ENCODE data around the gene SLC47A2. TPM values are rescaled to one million over a fixed set of nuclear protein-coding genes. Genes with fewer than 3 reads are reported as not detected.

Gene SLC47A2
- total and polyA plus RNA-seq, 12 donors: 0.21 TPM; not detected in 11

- no peak for ATAC-seq
- no peaks in the 10 kb centered on the region for H3K36me3 ChIP-seq
- no peaks in the 10 kb centered on the region for H3K9me3 ChIP-seq
- peaks cover 0 to 4% (median 0%) of the 10 kb centered on the region in 7 donors for H3K27me3 ChIP-seq
- intact Hi-C loops (cut with DNase I): loop anchor here in 2 of 10 donors (10.0 kb wide), 2 partner anchors 53 to 113 kb away; partner anchors contain the start of gene ALDH3A2 (in 1 of the 2)
- H3K4me1 ChIP-seq: peaks cover 0 to 16% (median 6%) of the 10 kb centered on the region in 9 donors
- DNase-seq: no peak
- H3K27ac ChIP-seq: no peak overlapping the region
- no peak for TF ChIP-seq CTCF (IDR thresholded peaks at IDR 0.05)
- 90 to 91% methylated on average over 12 of the region's 12 CpGs for WGBS, 2 donors
- no peak overlapping the region for H3K4me3 ChIP-seq
These were observed 41.3 kb upstream of the SLC47A2 start for GRCh38 chr17:19757536-19758180.

- H3K27ac ChIP-seq: no peak overlapping the region
- no peaks in the 10 kb centered on the region for H3K36me3 ChIP-seq
- ATAC-seq: no peak
- 29 to 33% methylated on average over 10 of the region's 10 CpGs for WGBS, 2 donors
- no peak for DNase-seq
- intact Hi-C loops (cut with DNase I): loop anchor here in 2 of 10 donors (10.0 kb wide), 2 partner anchors 52 to 112 kb away; partner anchors contain the start of gene ALDH3A2 (in 1 of the 2)
- H3K27me3 ChIP-seq: peaks cover 0 to 4% (median 0%) of the 10 kb centered on the region in 7 donors
- no peak for TF ChIP-seq CTCF (IDR thresholded peaks at IDR 0.05)
- no peaks in the 10 kb centered on the region for H3K9me3 ChIP-seq
- H3K4me3 ChIP-seq: no peak overlapping the region
- H3K4me1 ChIP-seq: peaks cover 0 to 15% (median 6%) of the 10 kb centered on the region in 9 donors
These were observed 40.2 kb upstream of the SLC47A2 start for GRCh38 chr17:19756546-19756945.

- H3K9me3 ChIP-seq: no peaks in the 10 kb centered on the region
- no peaks in the 10 kb centered on the region for H3K36me3 ChIP-seq
- peaks cover 0 to 4% (median 0%) of the 10 kb centered on the region in 7 donors for H3K27me3 ChIP-seq
- WGBS, 2 donors: 91 to 92% methylated on average over 11 of the region's 11 CpGs
- DNase-seq (no peak), ATAC-seq (no peak)
- intact Hi-C loops (cut with DNase I): loop anchor here in 2 of 10 donors (10.0 kb wide), 2 partner anchors 51 to 111 kb away; partner anchors contain the start of gene ALDH3A2 (in 1 of the 2)
- no peak overlapping the region for H3K4me3 ChIP-seq
- H3K27ac ChIP-seq: no peak overlapping the region
- peaks cover 0 to 15% (median 6%) of the 10 kb centered on the region in 9 donors for H3K4me1 ChIP-seq
- no peak for TF ChIP-seq CTCF (IDR thresholded peaks at IDR 0.05)
These were observed 39.6 kb upstream of the SLC47A2 start for GRCh38 chr17:19755821-19756510.

- H3K4me3 ChIP-seq: no peak overlapping the region
- no peak for DNase-seq
- peaks cover 0 to 4% (median 0%) of the 10 kb centered on the region in 7 donors for H3K27me3 ChIP-seq
- H3K27ac ChIP-seq: no peak overlapping the region
- H3K9me3 ChIP-seq: no peaks in the 10 kb centered on the region
- no peak for TF ChIP-seq CTCF (IDR thresholded peaks at IDR 0.05)
- WGBS, 2 donors: 80 to 88% methylated on average over 6 of the region's 6 CpGs
- no peaks in the 10 kb centered on the region for H3K36me3 ChIP-seq
- peaks cover 0 to 15% (median 6%) of the 10 kb centered on the region in 9 donors for H3K4me1 ChIP-seq
- intact Hi-C loops (cut with DNase I): loop anchor here in 2 of 10 donors (10.0 kb wide), 2 partner anchors 51 to 111 kb away; partner anchors contain the start of gene ALDH3A2 (in 1 of the 2)
- no peak for ATAC-seq
These were observed 39.0 kb upstream of the SLC47A2 start for GRCh38 chr17:19755392-19755791.
